ENCODE data around the gene TUBB2B.
"Not testable (repeated sequence)": the region's sequence is repeated elsewhere in the genome, so short reads cannot be mapped to it uniquely, and the experiment has no call there.

TUBB2B gene

DNA sequence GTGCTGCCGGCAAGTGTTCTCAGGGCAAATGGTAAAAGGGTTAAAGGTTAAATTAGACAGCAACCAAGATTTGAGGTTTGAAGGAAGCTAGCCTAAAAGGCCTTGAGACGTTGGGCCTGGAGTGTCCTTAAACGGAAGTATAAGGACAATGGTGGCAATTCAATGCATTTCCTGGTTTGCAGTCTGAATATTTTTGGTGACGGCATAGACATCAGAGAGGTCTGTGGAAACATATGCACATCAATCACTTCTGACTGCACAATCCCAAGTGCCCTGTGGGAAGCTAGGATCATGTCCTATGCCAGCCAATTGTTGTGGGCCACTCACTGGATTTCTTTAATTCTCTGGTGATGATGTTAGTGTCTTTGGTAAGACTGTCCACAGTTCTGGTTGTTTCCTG, 44.4 kb downstream of the TUBB2B start:
- no peak for DNase-seq

DNA sequence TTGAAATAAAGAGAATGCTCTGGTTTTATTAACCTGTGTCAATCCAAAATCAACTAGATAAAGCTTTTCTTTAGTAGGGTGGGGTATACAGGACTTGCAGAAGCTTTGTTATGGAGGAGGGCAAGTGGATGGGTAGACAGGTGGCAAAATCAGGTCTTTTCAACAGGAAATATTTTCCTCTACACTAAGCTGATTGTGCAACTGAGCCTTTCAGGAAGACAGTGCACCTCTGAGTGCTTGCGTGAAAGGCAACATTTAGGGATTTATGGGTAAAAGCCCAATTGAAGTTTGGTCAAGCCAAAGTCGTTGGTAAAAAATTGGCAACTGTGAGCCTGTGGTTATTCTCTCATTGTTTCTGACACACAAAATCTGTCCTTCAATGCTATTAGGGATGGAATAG, 46.3 kb downstream of the TUBB2B start:
- no peak for DNase-seq

DNA sequence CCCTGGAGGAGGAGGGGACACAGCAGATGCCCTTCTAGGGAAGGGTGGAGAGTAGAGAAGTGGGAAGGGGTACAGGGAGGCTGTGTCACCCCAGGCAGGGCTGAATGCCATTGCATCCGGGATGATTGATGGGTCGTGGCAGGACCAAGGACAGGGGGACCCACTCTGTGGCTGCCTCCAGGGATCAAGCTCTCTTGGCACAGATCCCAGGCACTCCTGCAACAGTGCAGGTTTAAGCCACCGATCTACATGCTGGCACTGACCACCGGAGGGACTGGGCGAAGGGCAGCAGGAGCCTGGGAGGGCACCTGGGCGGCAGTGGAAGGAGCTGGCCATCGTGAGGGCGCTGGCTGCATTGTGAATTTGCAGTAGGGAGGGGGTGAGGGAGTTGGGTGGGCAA, 47.5 kb downstream of the TUBB2B start:
- DNase-seq: not testable (repeated sequence)

- not testable (repeated sequence) for DNase-seq
Observed at GRCh38 chr6:3178666-3179065, 48.8 kb downstream of the TUBB2B start.

DNA sequence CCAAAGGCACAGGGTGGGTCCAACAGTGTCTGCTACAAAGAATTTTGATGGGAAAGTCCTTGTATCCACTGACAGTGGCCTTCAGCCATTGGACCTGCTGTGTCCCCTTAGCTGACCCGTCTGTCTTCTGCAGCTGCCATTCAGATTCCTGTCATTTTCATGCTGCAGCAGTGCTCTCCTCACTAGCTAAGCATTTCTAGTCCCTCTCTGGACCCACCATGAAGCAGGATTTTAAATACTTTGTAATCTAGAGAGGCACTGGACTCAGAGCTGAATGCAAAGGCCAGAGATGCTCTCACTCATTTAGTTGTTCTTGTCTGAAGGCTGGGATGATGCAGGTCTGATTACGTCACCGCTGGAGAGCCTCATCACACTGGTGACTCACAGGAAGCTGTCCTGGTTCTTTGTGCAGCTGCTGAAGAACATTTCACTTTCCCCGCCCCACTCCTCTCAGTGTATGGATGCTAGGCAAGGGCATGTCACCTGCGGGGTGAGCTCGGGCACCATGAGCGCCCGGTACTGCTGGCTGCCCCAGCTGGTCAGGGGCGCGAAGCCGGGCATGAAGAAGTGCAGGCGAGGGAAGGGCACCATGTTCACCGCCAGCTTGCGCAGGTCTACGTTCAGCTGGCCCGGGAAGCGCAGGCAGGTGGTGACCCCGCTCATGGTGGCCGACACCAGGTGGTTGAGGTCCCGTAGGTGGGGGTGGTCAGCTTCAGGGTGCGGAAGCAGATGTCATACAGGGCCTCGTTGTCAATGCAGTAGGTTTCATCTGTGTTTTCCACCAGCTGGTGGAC, 50.7 kb downstream of the TUBB2B start:
- no peak for DNase-seq

- no peak for DNase-seq
Observed at GRCh38 chr6:3175715-3176402, 51.6 kb downstream of the TUBB2B start.
